GM18508 (cell line): ENCODE measurements around the gene POLQ.
A peak's percentile ranks its signal among the peaks of the same experiment; 100 is the strongest.
"Not testable (repeated sequence)": the region's sequence is repeated elsewhere in the genome, so short reads cannot be mapped to it uniquely, and the experiment has no call there.

Experiments used
- ATAC-seq: cut with Tn5 transposase; IDR thresholded peaks from one replicate; pipeline ENCODE4 v1.9.1; 2021; ENCODE audit warnings: moderate number of reproducible peaks; ENCODE audit not compliant: insufficient read depth, unreplicated experiment

Gene POLQ

DNA sequence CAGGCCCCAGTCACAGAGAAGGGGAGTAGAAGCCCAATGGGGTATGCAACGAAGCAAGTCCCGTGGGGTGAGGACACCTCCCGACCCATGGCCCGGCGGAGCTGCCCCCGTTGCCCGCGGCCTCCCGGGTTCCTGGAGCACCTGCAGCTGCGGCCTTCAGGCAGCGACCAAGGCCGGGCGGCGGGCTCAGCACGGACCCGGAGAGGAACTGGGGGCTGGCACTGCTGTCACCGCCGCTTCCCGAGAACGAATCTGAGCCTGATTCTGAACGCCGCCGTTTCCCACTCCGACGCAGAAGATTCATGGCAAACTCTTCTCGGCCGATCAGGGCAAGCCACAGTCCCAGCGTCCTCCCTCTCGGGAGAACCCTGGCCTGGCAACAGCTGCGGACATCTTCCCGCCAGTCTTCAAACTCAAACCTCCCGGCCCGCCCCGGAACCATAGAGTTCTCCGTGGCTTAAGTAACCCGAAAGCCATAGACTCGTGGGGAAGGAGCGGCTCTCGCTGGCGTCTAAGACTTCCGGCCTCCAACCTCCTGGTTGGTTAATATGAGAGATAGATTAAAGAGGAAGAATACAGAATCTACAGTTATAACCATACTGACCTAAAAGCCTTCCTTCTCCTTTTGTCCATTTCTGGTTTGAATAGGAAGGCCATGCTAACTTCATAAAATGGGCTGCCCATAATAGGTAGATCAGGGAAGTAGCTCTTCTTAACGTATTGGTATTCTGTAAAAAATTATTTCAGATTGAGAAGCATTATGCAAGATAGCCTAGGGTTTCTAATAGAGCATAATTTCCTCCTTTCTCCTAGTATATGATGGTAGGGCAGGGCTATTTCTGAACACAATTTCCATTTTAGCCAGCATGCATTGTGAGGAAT is at the start of gene POLQ:
Gene POLQ (minus strand): TSS at position 415 of the 882 bp plus-strand sequence. CDS start 111 bp downstream, at position 304.
- peak; percentile 47 for ATAC-seq

- ATAC-seq = no peak
Observed at GRCh38 chr3:121594850-121595249, 49.1 kb upstream of the POLQ start.

GRCh38 chr3:121593806-121594205 is 48.0 kb upstream of the POLQ start:
- not testable (repeated sequence) for ATAC-seq

GRCh38 chr3:121592856-121593702 is 47.3 kb upstream of the POLQ start, which contains the start of gene FBXO40:
FBXO40 (plus strand) TSS chr3:121593379; CDS start chr3:121620576, 27,197 bp downstream.
- no peak for ATAC-seq

DNA sequence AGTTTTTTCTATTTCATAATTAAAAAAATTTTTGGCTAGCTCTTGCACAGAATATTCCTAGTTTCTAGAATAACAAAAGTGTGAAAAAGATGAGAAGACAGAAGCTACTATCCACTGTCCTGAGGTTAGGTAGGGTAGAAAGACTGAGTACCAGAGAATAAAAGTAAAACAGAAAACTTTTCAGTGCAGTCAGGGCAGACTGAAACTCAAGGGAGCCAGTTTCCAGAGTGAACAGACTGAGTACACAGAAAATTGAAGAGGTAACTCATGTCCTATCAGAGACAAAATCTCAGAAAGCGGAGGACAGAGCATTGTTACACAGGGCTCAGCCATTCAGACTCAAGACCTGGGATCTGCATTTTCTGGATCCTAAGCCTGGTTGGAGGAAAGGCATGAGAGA is 38.6 kb upstream of the POLQ start:
- ATAC-seq = no peak

- no peak for ATAC-seq
Observed at GRCh38 chr3:121581691-121582090, 35.9 kb upstream of the POLQ start.

DNA sequence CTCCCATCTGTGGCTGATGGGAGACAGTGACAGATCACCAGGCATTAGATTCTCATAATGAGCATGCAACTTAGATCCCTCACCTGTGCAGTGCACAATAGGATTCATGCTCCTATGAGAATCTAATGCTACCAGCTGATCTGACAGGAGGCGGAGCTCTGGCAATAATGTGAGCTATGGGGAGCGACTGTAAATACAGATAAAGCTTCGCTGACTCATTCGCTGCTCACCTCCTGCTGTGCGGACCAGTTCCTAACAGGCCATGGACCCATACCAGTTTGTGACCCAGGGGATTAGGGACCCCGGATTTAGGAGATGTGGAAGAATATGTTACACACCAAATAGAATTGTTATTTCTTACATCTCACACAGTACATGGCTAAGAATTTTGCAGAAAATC is 28.7 kb upstream of the POLQ start:
- ATAC-seq = no peak

GRCh38 chr3:121567649-121568048 is 21.9 kb upstream of the POLQ start, which contains the start of gene ARGFX:
ARGFX (plus strand) TSS chr3:121567949; CDS start chr3:121570714, 2,765 bp downstream.
- no peak for ATAC-seq

- ATAC-seq = no peak
Observed at GRCh38 chr3:121566773-121567172, 21.0 kb upstream of the POLQ start.

- ATAC-seq = no peak
Observed at GRCh38 chr3:121562148-121562547, 16.4 kb upstream of the POLQ start.

GRCh38 chr3:121557426-121557934 is 11.7 kb upstream of the POLQ start:
- ATAC-seq = no peak

GRCh38 chr3:121552797-121553196 is 7.0 kb upstream of the POLQ start:
- no peak for ATAC-seq

DNA sequence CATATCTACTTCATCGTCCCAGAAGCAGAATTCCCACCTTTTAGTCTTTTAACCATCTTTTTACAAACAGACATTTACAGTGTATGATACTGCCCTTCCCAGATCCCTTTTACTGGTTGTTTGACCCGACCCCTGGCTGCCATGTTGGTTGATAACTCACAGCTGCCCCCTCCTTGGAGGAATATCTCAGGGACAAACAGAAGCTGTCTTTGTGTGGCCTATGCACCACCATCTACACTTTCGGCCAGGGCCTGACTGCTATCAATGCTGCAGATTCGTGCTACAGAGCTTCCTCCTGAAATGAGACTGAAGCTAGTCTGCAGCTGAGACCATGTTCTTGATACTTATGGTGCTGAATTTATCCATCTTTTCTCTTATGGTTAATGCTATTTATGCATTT is 6.6 kb upstream of the POLQ start:
- ATAC-seq = no peak

GRCh38 chr3:121545049-121545573 is 677 bp downstream of the POLQ start:
- no peak for ATAC-seq

DNA sequence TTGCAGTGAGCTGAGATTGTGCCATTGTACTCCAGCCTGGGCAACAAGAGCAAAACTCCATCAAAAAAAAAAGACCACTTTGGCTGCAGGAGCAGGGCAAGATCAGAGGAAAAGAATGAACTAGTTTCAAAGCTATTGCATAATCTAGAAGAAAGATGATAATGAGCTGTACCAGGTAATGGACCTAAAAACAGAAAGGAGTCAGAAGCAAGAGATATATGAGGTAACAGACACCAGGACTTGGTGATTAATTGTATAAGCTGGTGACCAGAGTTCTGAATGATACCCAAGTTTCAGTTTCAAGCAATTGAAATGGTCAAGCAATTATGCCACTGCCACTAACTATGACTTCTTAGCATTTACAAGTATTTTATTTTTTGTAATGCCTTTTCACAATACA is 2.9 kb downstream of the POLQ start:
- no peak for ATAC-seq

- ATAC-seq = no peak
Observed at GRCh38 chr3:121531269-121531668, 14.5 kb downstream of the POLQ start.

GRCh38 chr3:121529308-121529707 is 16.5 kb downstream of the POLQ start:
- ATAC-seq = no peak

GRCh38 chr3:121520510-121520909 is 25.3 kb downstream of the POLQ start:
- no peak for ATAC-seq

DNA sequence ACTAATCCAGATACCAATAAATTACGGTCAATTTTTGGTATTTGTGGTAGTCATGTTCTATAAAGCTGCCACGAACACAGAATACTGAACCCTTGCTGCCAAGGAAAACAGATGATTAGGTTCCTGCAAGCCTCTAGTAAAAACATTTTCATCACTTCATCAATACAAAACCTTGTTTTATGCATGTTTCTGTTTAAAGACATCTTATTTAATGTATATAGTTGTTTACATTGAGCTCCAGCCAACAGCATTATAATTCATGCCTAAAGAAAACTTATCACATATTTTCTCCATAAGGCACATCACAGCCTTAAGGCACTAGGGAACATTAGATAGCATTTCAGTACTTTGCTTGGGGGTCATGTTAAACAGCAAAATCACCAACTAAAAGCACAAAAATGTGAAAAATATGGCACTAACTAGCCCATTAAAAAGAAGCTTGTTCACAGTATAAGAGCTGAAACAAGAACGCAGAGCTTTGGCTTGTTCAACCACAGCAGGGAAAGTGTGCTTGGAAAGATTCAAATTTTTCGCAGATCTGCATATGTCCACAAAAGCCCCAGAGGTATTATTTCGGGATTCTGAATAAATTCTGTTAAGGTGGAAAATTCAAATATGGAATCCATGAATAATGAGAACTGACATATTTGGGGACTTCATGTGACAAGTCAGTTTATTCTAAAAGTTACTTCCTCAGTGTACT is 27.7 kb downstream of the POLQ start:
- ATAC-seq = no peak

DNA sequence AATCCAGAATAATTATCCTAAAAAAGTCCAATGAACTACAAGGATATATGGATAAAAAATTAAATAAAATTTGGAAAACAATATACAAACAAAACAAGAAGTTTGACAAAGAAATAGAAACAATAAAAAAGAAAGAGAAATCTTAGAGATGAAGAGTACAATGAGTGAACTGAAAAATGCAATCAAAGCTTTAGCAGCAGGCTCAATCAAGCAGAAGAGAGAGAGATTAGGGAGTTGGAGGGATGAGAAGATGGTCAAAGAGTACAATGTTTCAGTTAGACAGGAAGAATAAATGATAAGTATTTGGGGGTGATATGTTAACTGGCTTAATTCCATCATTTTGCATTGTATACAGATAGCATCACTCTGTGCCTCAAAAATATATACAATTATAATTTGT is 29.9 kb downstream of the POLQ start:
- ATAC-seq = no peak
